Measurements from ENCODE around the gene XPR1. TPM values are rescaled to one million over a fixed set of nuclear protein-coding genes. Genes with fewer than 3 reads are reported as not detected.
"Not testable (repeated sequence)": the region's sequence is repeated elsewhere in the genome, so short reads cannot be mapped to it uniquely, and the experiment has no call there.

The XPR1 gene
- total RNA-seq, 2 donors from 2014 or later: 18.6 to 18.9 TPM

DNA sequence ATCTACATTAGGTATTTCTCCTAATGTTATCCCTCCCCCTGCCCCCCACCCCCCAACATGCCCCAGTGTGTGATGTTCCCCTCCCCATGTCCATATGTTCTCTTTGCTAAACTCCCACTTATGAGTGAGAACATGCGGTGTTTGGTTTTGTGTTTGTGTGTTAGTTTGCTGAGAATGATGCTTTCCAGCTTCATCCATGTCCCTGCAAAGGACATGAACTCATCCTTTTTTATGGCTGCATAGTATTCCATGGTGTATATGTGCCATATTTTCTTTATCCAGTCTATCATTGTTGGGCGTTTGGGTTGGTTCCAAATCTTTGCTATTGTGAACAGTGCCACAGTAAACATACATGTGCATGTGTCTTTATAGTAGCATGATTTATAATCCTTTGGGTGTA lies 199.7 kb downstream of the XPR1 start:
- H3K27me3 Mint-ChIP-seq; H3K9me3 ChIP-seq (ENCODE audit: control insufficient read depth, low read length, poor library complexity, severe bottlenecking); DNase-seq; H3K4me3 Mint-ChIP-seq; H3K27ac Mint-ChIP-seq; ATAC-seq; H3K4me1 Mint-ChIP-seq: not testable (repeated sequence)
- H3K36me3 Mint-ChIP-seq (ENCODE audit: low read depth): peaks cover 28% of the 10 kb centered on the region

GRCh38 chr1:180833180-180833579 lies 201.4 kb downstream of the XPR1 start:
- DNase-seq; H3K4me3 Mint-ChIP-seq; H3K27ac Mint-ChIP-seq; H3K9me3 ChIP-seq (ENCODE audit: control insufficient read depth, low read length, poor library complexity, severe bottlenecking); ATAC-seq; H3K27me3 Mint-ChIP-seq: not testable (repeated sequence)
- H3K4me1 Mint-ChIP-seq: peaks cover 12% of the 10 kb centered on the region
- peaks cover 30% of the 10 kb centered on the region for H3K36me3 Mint-ChIP-seq (ENCODE audit: low read depth)

- H3K4me3 Mint-ChIP-seq: no peak overlapping the region
- H3K27me3 Mint-ChIP-seq: no peaks in the 10 kb centered on the region
- ATAC-seq: no peak
Observed at GRCh38 chr1:180836449-180836848, 204.6 kb downstream of the XPR1 start.

DNA sequence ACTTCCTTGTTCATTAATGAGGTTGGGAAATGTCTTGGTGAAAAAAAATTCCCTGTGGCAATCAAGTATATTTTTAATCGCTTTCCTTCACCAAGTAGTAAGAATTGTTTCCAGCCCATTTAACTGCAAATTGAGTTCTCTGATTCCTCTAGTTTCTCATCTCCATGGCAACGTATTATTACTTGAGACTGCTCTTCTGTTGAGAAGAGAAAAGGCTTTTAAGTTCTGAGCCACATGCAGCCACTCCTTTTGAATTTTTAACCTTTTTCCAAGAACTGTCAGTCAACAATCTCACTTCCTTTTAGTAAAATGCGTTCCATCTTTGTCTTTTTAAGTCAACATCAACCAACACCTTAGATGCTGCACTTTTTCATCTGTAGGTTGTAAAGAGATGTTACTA lies 205.2 kb downstream of the XPR1 start:
- ATAC-seq (no peak), DNase-seq (no peak)
- Mint-ChIP-seq H3K4me3 (no peak overlapping the region), H3K36me3 (ENCODE audit: low read depth) (peaks cover 19% of the 10 kb centered on the region), H3K27ac (no peak overlapping the region), H3K27me3 (no peaks in the 10 kb centered on the region), H3K4me1 (peaks cover 14% of the 10 kb centered on the region)
- peaks cover 2% of the 10 kb centered on the region for H3K9me3 ChIP-seq (ENCODE audit: control insufficient read depth, low read length, poor library complexity, severe bottlenecking)

More at GRCh38 chr1:180836449-180836848, 204.6 kb downstream of the XPR1 start:
- peaks cover 2% of the 10 kb centered on the region for H3K9me3 ChIP-seq (ENCODE audit: control insufficient read depth, low read length, poor library complexity, severe bottlenecking)
- peaks cover 21% of the 10 kb centered on the region for H3K36me3 Mint-ChIP-seq (ENCODE audit: low read depth)
- peaks cover 14% of the 10 kb centered on the region for H3K4me1 Mint-ChIP-seq
- H3K27ac Mint-ChIP-seq: peak overlapping the region; percentile 47
- no peak for DNase-seq

GRCh38 chr1:180838535-180838934 lies 206.7 kb downstream of the XPR1 start:
- peaks cover 14% of the 10 kb centered on the region for H3K4me1 Mint-ChIP-seq
- no peaks in the 10 kb centered on the region for H3K27me3 Mint-ChIP-seq
- DNase-seq: no peak
- H3K9me3 ChIP-seq (ENCODE audit: control insufficient read depth, low read length, poor library complexity, severe bottlenecking): peaks cover 2% of the 10 kb centered on the region
- peaks cover 14% of the 10 kb centered on the region for H3K36me3 Mint-ChIP-seq (ENCODE audit: low read depth)
- no peak for ATAC-seq
- H3K27ac Mint-ChIP-seq: no peak overlapping the region
- H3K4me3 Mint-ChIP-seq: no peak overlapping the region

- peaks cover 14% of the 10 kb centered on the region for H3K4me1 Mint-ChIP-seq
- DNase-seq (no peak), ATAC-seq (no peak)
- H3K27ac Mint-ChIP-seq: no peak overlapping the region
- H3K9me3 ChIP-seq (ENCODE audit: control insufficient read depth, low read length, poor library complexity, severe bottlenecking): peaks cover 2% of the 10 kb centered on the region
- H3K36me3 Mint-ChIP-seq (ENCODE audit: low read depth): peaks cover 13% of the 10 kb centered on the region
- H3K4me3 Mint-ChIP-seq: no peak overlapping the region
- H3K27me3 Mint-ChIP-seq: no peaks in the 10 kb centered on the region
Observed at GRCh38 chr1:180839547-180839946, 207.7 kb downstream of the XPR1 start.

DNA sequence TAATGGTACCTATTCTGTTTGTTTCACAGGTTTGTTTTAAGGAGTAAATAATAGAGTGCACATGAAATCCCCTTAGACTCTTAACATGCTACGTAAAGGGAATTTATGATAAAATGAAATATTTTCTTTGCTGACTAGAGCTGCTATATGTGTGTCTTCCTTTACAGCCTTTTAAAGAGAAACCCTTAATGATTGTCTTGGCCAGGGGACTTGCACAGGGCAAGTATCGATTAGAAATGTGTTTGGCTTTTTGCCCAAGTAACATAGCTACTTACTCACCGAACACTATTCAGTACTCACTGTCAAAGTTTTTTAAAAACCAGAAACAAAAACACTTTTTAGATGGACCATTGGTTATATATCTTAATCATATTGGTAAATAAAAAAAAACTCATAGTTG lies 209.6 kb downstream of the XPR1 start:
- H3K9me3 ChIP-seq (ENCODE audit: control insufficient read depth, low read length, poor library complexity, severe bottlenecking): peaks cover 2% of the 10 kb centered on the region
- H3K27ac Mint-ChIP-seq: peak overlapping the region; percentile 70
- peaks cover 5% of the 10 kb centered on the region for H3K36me3 Mint-ChIP-seq (ENCODE audit: low read depth)
- no peak for DNase-seq
- no peak for ATAC-seq
- H3K4me1 Mint-ChIP-seq: peaks cover 8% of the 10 kb centered on the region
- no peaks in the 10 kb centered on the region for H3K27me3 Mint-ChIP-seq
- no peak overlapping the region for H3K4me3 Mint-ChIP-seq

- peaks cover 3% of the 10 kb centered on the region for H3K4me1 Mint-ChIP-seq
- ATAC-seq (no peak), DNase-seq (no peak)
- no peaks in the 10 kb centered on the region for H3K27me3 Mint-ChIP-seq
- no peak overlapping the region for H3K4me3 Mint-ChIP-seq
- peaks cover 3% of the 10 kb centered on the region for H3K36me3 Mint-ChIP-seq (ENCODE audit: low read depth)
- peaks cover 2% of the 10 kb centered on the region for H3K9me3 ChIP-seq (ENCODE audit: control insufficient read depth, low read length, poor library complexity, severe bottlenecking)
- H3K27ac Mint-ChIP-seq: peak overlapping the region; percentile 70
Observed at GRCh38 chr1:180842052-180842451, 210.2 kb downstream of the XPR1 start.

- DNase-seq (no peak), ATAC-seq (no peak)
- peak overlapping the region; percentile 70 for H3K27ac Mint-ChIP-seq
- H3K4me3 Mint-ChIP-seq: no peak overlapping the region
- no peaks in the 10 kb centered on the region for H3K27me3 Mint-ChIP-seq
- H3K9me3 ChIP-seq (ENCODE audit: control insufficient read depth, low read length, poor library complexity, severe bottlenecking): peaks cover 2% of the 10 kb centered on the region
- H3K36me3 Mint-ChIP-seq (ENCODE audit: low read depth): peaks cover 3% of the 10 kb centered on the region
- H3K4me1 Mint-ChIP-seq: peaks cover 2% of the 10 kb centered on the region
Observed at GRCh38 chr1:180842491-180843275, 210.9 kb downstream of the XPR1 start.

- peaks cover 2% of the 10 kb centered on the region for H3K4me1 Mint-ChIP-seq
- H3K27ac Mint-ChIP-seq: no peak overlapping the region
- DNase-seq (no peak), ATAC-seq (no peak)
- no peak overlapping the region for H3K4me3 Mint-ChIP-seq
- H3K27me3 Mint-ChIP-seq: no peaks in the 10 kb centered on the region
- peaks cover 2% of the 10 kb centered on the region for H3K36me3 Mint-ChIP-seq (ENCODE audit: low read depth)
- H3K9me3 ChIP-seq (ENCODE audit: control insufficient read depth, low read length, poor library complexity, severe bottlenecking): no peaks in the 10 kb centered on the region
Observed at GRCh38 chr1:180845352-180845751, 213.5 kb downstream of the XPR1 start.

- Mint-ChIP-seq H3K4me3 (no peak overlapping the region), H3K36me3 (ENCODE audit: low read depth) (peaks cover 3% of the 10 kb centered on the region), H3K27me3 (no peaks in the 10 kb centered on the region), H3K27ac (no peak overlapping the region), H3K4me1 (peaks cover 15% of the 10 kb centered on the region)
- no peak for ATAC-seq
- H3K9me3 ChIP-seq (ENCODE audit: control insufficient read depth, low read length, poor library complexity, severe bottlenecking): no peaks in the 10 kb centered on the region
- DNase-seq: no peak
Observed at GRCh38 chr1:180848191-180848590, 216.4 kb downstream of the XPR1 start.

DNA sequence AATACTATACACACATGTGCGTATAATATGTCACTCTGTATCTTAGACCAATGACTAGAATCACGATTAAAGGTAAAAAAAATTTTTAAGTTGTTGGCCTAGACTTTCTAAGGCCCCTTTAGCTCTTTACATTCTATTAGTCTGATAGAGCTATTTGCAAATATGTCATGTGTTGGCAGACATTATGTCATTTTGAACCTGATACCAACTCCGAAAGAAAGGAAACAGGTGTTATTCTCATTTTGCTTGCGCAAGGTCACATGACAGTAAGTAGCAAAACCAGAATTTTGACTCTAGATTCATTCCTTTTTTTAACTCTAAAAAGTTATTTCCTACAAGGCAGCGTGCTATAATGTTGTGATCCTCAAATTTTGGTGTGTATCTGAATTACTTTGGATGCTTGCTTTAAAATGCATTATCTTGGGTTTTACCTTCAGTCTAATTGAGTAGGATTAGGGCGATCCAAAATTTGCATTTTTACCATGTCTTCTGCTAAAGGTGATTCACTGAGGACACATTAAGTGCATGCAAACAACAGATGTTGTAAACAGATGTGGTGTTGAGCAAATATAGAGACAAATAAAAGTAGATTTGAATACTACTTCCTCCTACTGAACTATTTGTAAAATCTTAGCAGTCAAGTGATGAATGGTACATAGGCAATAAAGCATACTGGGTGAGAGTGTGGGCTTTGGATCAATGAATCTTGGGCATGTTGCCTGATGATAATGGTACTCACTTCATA lies 217.4 kb downstream of the XPR1 start:
- no peak for DNase-seq
- H3K9me3 ChIP-seq (ENCODE audit: control insufficient read depth, low read length, poor library complexity, severe bottlenecking): no peaks in the 10 kb centered on the region
- peaks cover 18% of the 10 kb centered on the region for H3K4me1 Mint-ChIP-seq
- H3K4me3 Mint-ChIP-seq: no peak overlapping the region
- no peak for ATAC-seq
- H3K36me3 Mint-ChIP-seq (ENCODE audit: low read depth): peaks cover 4% of the 10 kb centered on the region
- no peaks in the 10 kb centered on the region for H3K27me3 Mint-ChIP-seq
- no peak overlapping the region for H3K27ac Mint-ChIP-seq

GRCh38 chr1:180851995-180852887 lies 220.4 kb downstream of the XPR1 start:
- no peak overlapping the region for H3K4me3 Mint-ChIP-seq
- peaks cover 13% of the 10 kb centered on the region for H3K36me3 Mint-ChIP-seq (ENCODE audit: low read depth)
- peak overlapping the region; percentile 43 for H3K27ac Mint-ChIP-seq
- H3K4me1 Mint-ChIP-seq: peaks cover 24% of the 10 kb centered on the region
- no peaks in the 10 kb centered on the region for H3K27me3 Mint-ChIP-seq
- DNase-seq: no peak
- peak; percentile 33 for ATAC-seq
- no peaks in the 10 kb centered on the region for H3K9me3 ChIP-seq (ENCODE audit: control insufficient read depth, low read length, poor library complexity, severe bottlenecking)

All from T-helper 17 cell (primary cell).